Measurements from ENCODE around the gene GPR180. TPM values are rescaled to one million over a fixed set of nuclear protein-coding genes. Genes with fewer than 3 reads are reported as not detected.

Gene GPR180
- total RNA-seq, 2 experiments from 2014 or later, result 8.0 to 8.6 TPM

DNA sequence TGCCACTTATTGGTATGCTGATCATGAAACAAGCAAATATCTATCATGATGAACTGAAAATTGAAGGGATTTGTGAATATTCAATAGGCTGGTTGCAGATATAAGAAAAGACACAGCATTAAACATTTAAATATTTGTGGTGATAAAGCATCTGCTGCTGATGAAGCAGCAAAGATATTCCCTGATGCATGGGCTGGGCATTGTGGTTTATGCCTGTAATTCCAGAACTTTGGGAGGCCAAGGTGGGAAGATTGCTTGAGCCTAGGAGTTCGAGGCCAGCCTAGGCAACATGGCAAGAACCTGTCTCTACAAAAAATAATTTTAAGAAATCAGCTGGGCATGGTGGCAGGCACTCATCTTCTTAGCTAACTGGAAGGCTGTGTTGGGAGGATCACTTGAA, 54.5 kb downstream of the GPR180 start:
- H3K4me3 Mint-ChIP-seq, result no peak overlapping the region
- H3K27me3 Mint-ChIP-seq, result peaks cover 10% of the 10 kb centered on the region
- H3K4me1 Mint-ChIP-seq, result peaks cover 25% of the 10 kb centered on the region
- DNase-seq, result no peak
- ChIA-PET POLR2A (no interaction called here), CTCF (interaction anchor here (0.9 to 1.3 kb wide), 4 partner anchors 10 to 31 kb away, joined by 3 to 6 read pairs (median 3); no protein-coding TSS in a partner anchor)
- no peaks in the 10 kb centered on the region for H3K36me3 Mint-ChIP-seq (ENCODE audit: low read depth)
- H3K27ac Mint-ChIP-seq, result no peak overlapping the region
- peaks cover 2% of the 10 kb centered on the region for H3K9me3 Mint-ChIP-seq (ENCODE audit: low read depth)
- intact Hi-C loops (cut with DNase I, micrococcal nuclease), result no loop called here
- ATAC-seq, result no peak

DNA sequence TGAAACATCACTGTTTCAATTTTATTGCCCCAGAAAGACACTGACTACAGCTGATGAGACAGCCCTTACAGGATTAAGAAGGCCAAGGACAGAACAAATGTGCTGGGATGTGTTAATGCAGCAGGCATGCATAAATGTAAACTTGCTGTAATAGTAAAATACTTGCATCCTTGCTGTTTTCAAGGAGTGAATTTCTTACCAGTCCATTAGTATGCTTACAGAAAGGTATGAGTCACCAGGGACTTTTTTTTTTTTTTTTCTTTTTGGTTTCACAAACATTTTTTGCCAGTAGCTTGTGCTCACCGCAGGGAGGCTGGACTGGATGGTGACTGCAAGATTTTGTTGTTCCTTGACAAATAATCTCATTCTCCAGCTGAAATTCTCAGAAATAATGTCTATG, 55.1 kb downstream of the GPR180 start:
- H3K4me3 Mint-ChIP-seq, result no peak overlapping the region
- H3K27ac Mint-ChIP-seq, result peak overlapping the region; percentile 21
- DNase-seq (peak; percentile 61), ATAC-seq (peak; percentile 85)
- peaks cover 13% of the 10 kb centered on the region for H3K27me3 Mint-ChIP-seq
- peaks cover 27% of the 10 kb centered on the region for H3K4me1 Mint-ChIP-seq
- ChIA-PET POLR2A (interaction anchor here (0.6 to 0.7 kb wide), 2 partner anchors 38 to 169 kb away, joined by 3 to 5 read pairs; no protein-coding TSS in a partner anchor), CTCF (interaction anchor here (0.8 to 1.1 kb wide), 5 partner anchors 10 to 36 kb away, joined by 3 to 6 read pairs (median 3); no protein-coding TSS in a partner anchor)
- intact Hi-C loops (cut with DNase I, micrococcal nuclease), result no loop called here
- H3K36me3 Mint-ChIP-seq (ENCODE audit: low read depth), result no peaks in the 10 kb centered on the region
- H3K9me3 Mint-ChIP-seq (ENCODE audit: low read depth), result peaks cover 2% of the 10 kb centered on the region

DNA sequence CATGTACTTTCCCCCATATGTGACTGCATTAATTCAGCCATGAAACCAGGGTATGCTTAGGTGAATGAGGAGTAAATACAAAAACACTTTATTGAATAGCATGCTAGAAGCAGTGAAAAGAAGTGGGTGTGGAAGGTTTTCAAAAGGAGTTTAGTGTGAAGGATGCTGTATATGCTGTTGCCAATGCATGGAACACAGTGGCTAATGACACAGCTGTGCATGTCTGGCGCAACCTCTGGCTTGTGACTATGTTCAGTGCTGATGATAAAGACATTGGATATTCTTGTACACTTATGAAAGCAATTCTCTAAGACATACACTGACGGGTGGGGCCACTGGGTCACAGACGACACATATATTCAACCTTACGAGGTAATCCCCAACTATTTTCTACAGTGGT, 55.5 kb downstream of the GPR180 start:
- POLR2A ChIA-PET, result interaction anchor here (0.6 to 0.7 kb wide), 2 partner anchors 37 to 168 kb away, joined by 3 to 5 read pairs; no protein-coding TSS in a partner anchor
- Mint-ChIP-seq H3K4me3 (no peak overlapping the region), H3K36me3 (ENCODE audit: low read depth) (no peaks in the 10 kb centered on the region), H3K4me1 (peaks cover 28% of the 10 kb centered on the region), H3K27ac (peak overlapping the region; percentile 21), H3K27me3 (peaks cover 16% of the 10 kb centered on the region), H3K9me3 (ENCODE audit: low read depth) (peaks cover 2% of the 10 kb centered on the region)
- CTCF ChIA-PET, result interaction anchor here (0.8 to 1.1 kb wide), 5 partner anchors 9 to 37 kb away, joined by 3 to 6 read pairs (median 3); no protein-coding TSS in a partner anchor
- peak; percentile 73 for ATAC-seq
- peak; percentile 47 for DNase-seq
- intact Hi-C loops (cut with DNase I, micrococcal nuclease), result no loop called here

DNA sequence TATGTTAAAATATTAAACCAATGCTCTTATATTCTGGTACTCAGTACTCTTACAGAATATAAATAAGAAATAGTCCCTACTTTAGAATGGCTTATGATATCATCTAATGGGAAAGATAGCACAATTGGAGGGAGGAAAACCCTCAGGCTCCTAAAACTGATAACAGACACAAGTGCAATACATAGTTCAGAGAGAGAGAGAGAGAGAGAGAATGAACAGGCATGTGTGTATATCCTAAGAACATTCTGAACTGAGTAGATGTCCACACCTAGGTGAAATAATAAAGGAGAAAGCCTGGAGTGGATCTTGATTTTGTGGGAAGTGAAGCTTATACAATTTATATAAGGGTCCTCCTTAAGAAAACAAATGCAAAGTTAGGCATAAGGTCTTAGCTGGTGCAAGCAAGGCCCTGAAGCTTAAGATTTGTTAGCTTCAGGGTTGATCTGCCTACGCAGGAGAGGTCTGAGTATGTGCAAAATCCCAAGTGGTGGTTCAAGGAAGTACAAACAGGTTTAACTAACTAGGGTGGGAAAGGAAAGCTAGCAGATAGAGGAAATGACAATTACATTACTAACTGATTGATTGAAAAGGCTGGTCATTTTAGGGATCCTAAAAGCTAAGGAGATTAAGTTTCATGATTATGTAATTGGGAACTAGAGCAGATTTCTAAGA, 57.4 kb downstream of the GPR180 start:
- peaks cover 39% of the 10 kb centered on the region for H3K4me1 Mint-ChIP-seq
- peaks cover 33% of the 10 kb centered on the region for H3K27me3 Mint-ChIP-seq
- H3K9me3 Mint-ChIP-seq (ENCODE audit: low read depth), result peaks cover 2% of the 10 kb centered on the region
- POLR2A ChIA-PET, result no interaction called here
- intact Hi-C loops (cut with DNase I, micrococcal nuclease), result no loop called here
- no peaks in the 10 kb centered on the region for H3K36me3 Mint-ChIP-seq (ENCODE audit: low read depth)
- no peak for DNase-seq
- no peak overlapping the region for H3K4me3 Mint-ChIP-seq
- CTCF ChIA-PET, result interaction anchor here (0.7 to 2.3 kb wide), 7 partner anchors 9 to 756 kb away, joined by 3 to 8 read pairs (median 4); no protein-coding TSS in a partner anchor
- no peak overlapping the region for H3K27ac Mint-ChIP-seq
- no peak for ATAC-seq

DNA sequence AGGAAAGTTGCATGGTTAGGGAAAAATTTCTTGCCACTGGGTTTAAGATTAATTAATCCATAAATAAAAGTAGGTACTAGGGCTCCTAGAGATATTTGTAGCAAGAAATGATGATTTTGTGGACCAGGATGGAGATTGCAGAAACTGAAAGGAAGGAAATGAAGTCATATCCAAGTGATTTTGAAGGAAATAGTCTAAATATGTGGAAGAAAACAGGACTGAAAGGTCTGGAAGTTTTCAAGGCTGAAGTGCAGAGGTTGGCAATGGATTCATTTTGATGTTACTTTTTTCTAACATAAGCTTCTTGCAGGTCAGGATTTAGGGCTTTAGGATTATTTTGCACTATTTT, 57.9 kb downstream of the GPR180 start:
- POLR2A ChIA-PET, result no interaction called here
- intact Hi-C loops (cut with DNase I, micrococcal nuclease), result no loop called here
- Mint-ChIP-seq H3K36me3 (ENCODE audit: low read depth) (no peaks in the 10 kb centered on the region), H3K9me3 (ENCODE audit: low read depth) (peaks cover 2% of the 10 kb centered on the region), H3K4me3 (no peak overlapping the region), H3K27me3 (peaks cover 31% of the 10 kb centered on the region), H3K27ac (no peak overlapping the region), H3K4me1 (peaks cover 39% of the 10 kb centered on the region)
- CTCF ChIA-PET, result interaction anchor here (0.7 to 2.3 kb wide), 6 partner anchors 8 to 755 kb away, joined by 3 to 8 read pairs (median 4); no protein-coding TSS in a partner anchor
- DNase-seq (no peak), ATAC-seq (no peak)

DNA sequence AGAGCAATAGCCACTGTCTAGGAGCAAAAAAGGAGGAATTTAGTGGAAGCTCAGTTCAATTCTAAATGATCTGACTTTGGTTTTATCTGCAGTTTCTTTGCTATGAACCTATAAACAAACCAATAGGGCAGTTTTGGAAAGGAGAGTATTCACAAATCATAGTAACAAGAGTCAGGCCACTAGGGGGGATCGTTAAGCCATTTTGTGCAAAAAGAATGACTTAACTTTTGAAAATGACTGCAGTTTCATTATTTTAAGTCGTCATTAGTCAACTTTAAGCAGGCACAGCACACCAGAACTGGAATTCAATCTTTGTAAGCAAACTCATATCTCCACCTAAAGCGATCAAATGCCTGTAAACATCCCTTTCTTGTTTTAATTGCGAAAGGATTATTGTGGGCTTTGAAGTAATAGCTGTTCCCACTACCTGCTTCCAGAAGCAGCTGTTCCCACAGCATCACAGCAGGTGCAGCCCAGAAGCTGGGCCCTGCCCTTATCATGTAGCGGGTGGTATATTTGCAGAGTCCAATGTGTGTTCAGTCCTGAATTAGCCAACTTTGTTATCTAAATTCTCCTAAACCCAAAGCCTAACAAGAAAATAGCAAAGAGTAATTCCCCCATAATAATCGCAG, 59.2 kb downstream of the GPR180 start:
- intact Hi-C loops (cut with DNase I, micrococcal nuclease), result loop anchor here (5.0 to 10.0 kb wide), 2 partner anchors 524 to 816 kb away; no protein-coding TSS in a partner anchor
- Mint-ChIP-seq H3K27ac (no peak overlapping the region), H3K36me3 (ENCODE audit: low read depth) (no peaks in the 10 kb centered on the region), H3K4me3 (no peak overlapping the region), H3K9me3 (ENCODE audit: low read depth) (no peaks in the 10 kb centered on the region), H3K4me1 (peaks cover 37% of the 10 kb centered on the region), H3K27me3 (peaks cover 31% of the 10 kb centered on the region)
- ChIA-PET CTCF (interaction anchor here (0.5 to 3.2 kb wide), 10 partner anchors 11 to 743 kb away, joined by 3 to 26 read pairs (median 4); no protein-coding TSS in a partner anchor), POLR2A (interaction anchor here (0.6 kb wide), 1 partner anchor 42 kb away, joined by 7 read pairs; no protein-coding TSS in a partner anchor)
- ATAC-seq (peak; percentile 24), DNase-seq (peak; percentile 42)

DNA sequence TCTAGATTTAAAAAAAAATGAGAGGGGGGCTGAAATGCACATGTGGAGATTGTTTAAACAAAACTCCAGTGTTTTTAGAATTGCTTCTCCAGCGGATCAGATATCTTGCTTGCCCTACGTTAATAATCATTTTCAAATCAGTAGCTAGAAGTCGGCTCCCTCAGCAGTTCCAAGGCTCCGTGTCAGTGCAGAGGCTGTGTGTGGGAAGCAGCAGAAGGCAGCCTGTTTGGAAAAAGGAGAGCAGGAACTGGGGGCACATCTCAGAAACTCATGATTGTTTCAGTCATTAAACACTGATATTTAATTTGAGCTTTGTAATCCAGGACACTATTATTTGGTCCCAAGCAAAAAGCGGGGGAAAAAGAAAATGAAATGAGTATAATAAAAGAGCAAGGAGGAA, 59.7 kb downstream of the GPR180 start:
- POLR2A ChIA-PET, result interaction anchor here (0.6 kb wide), 1 partner anchor 43 kb away, joined by 7 read pairs; no protein-coding TSS in a partner anchor

DNA sequence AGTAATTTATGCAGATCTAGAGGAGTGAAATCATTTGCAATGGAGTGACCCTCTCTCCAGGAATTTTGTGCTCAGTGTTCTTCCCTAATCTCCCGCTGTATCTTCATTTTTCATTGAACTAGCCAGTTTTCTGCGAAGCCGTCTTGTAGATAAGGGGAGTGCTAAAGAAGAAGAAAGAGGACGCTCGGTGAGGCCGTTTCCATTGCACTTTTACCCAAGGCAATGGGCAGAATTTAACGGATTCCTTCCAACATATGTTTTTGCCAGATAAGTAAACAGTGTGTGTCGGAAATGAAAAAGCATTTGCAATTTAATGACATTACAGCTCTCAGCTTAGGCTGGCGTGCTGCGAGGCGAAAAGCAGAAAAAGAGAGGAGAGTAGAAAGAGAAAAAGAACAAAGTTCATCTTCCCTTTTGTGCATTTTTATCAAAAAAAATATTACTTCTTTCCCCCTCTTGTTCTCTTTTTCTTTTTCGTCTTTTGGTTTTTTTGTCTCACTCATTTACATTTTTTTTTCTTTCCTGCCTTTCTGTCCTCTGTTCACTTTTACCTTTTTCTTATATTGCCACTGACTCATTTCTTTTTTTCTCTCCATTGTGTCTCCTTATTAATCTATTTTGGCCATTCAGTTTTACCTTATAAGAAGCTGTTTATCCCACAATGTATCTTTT, 60.8 kb downstream of the GPR180 start:
- DNase-seq, result no peak
- CTCF ChIA-PET, result interaction anchor here (0.6 to 3.2 kb wide), 5 partner anchors 11 to 742 kb away, joined by 3 to 26 read pairs (median 4); no protein-coding TSS in a partner anchor

More for the DNA sequence above, 59.7 kb downstream of the GPR180 start:
- DNase-seq (no peak), ATAC-seq (no peak)
- intact Hi-C loops (cut with DNase I, micrococcal nuclease), result loop anchor here (5.0 to 10.0 kb wide), 2 partner anchors 523 to 816 kb away; no protein-coding TSS in a partner anchor
- no peaks in the 10 kb centered on the region for H3K9me3 Mint-ChIP-seq (ENCODE audit: low read depth)
- CTCF ChIA-PET, result interaction anchor here (0.5 to 3.2 kb wide), 8 partner anchors 12 to 743 kb away, joined by 3 to 26 read pairs (median 4); no protein-coding TSS in a partner anchor
- no peaks in the 10 kb centered on the region for H3K36me3 Mint-ChIP-seq (ENCODE audit: low read depth)
- no peak overlapping the region for H3K4me3 Mint-ChIP-seq
- H3K27ac Mint-ChIP-seq, result no peak overlapping the region
- peaks cover 35% of the 10 kb centered on the region for H3K4me1 Mint-ChIP-seq
- peaks cover 34% of the 10 kb centered on the region for H3K27me3 Mint-ChIP-seq

DNA sequence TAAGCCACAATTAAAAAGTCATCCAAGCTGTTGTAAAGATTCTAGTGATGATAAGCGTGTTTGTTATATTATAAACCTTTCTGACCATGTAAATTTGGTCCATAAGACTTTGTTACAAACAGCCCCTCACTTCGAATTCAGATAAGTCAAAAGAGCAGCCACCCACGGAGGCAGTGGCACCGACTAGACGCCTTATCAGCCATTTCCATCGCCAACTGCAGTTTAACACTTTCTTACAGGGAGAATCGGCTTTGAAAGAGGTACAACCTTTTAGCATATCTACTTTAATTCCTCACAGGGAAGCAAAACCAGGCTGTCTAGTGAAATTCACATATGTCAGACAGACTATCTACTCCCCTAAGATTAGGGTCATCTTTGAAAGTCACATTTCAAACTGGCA, 63.2 kb downstream of the GPR180 start:
- Mint-ChIP-seq H3K27me3 (peaks cover 31% of the 10 kb centered on the region), H3K9me3 (ENCODE audit: low read depth) (peaks cover 4% of the 10 kb centered on the region), H3K36me3 (ENCODE audit: low read depth) (peaks cover 14% of the 10 kb centered on the region), H3K27ac (no peak overlapping the region), H3K4me1 (peaks cover 49% of the 10 kb centered on the region), H3K4me3 (no peak overlapping the region)
- DNase-seq (no peak), ATAC-seq (no peak)
- intact Hi-C loops (cut with DNase I, micrococcal nuclease), result loop anchor here (5.0 to 10.0 kb wide), 5 partner anchors 118 to 812 kb away; no protein-coding TSS in a partner anchor
- ChIA-PET POLR2A (no interaction called here), CTCF (interaction anchor here (2.1 kb wide), 1 partner anchor 48 kb away, joined by 6 read pairs; no protein-coding TSS in a partner anchor)

More for the DNA sequence above, 60.8 kb downstream of the GPR180 start:
- no peak overlapping the region for H3K27ac Mint-ChIP-seq
- no peaks in the 10 kb centered on the region for H3K9me3 Mint-ChIP-seq (ENCODE audit: low read depth)
- no peak for ATAC-seq
- H3K4me1 Mint-ChIP-seq, result peaks cover 35% of the 10 kb centered on the region
- POLR2A ChIA-PET, result no interaction called here
- intact Hi-C loops (cut with DNase I, micrococcal nuclease), result loop anchor here (5.0 to 10.0 kb wide), 2 partner anchors 522 to 815 kb away; no protein-coding TSS in a partner anchor
- peaks cover 3% of the 10 kb centered on the region for H3K36me3 Mint-ChIP-seq (ENCODE audit: low read depth)
- no peak overlapping the region for H3K4me3 Mint-ChIP-seq
- H3K27me3 Mint-ChIP-seq, result peaks cover 34% of the 10 kb centered on the region

DNA sequence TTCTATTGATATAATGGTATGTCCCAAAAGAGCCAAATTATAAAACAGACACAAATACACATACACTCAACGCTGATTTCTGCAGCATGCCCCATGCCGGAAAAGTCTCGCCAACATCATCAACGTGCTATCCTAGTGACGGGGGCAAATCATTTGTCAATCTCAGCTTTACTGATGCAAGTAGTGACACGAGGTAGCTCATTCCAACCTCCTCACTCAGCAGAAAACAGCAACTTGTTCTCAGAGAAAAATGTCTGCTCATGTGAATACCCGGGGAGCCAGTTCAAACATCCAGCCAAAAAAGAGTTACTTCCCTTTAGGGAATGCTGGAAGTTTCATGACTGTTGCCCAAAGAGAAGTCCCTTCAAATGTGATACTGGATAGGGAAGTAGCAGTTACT, 64.4 kb downstream of the GPR180 start:
- peaks cover 43% of the 10 kb centered on the region for H3K4me1 Mint-ChIP-seq
- H3K36me3 Mint-ChIP-seq (ENCODE audit: low read depth), result peaks cover 14% of the 10 kb centered on the region
- H3K4me3 Mint-ChIP-seq, result no peak overlapping the region
- no peak for ATAC-seq
- CTCF ChIA-PET, result interaction anchor here (0.9 to 2.1 kb wide), 3 partner anchors 9 to 49 kb away, joined by 3 to 7 read pairs (median 6); no protein-coding TSS in a partner anchor
- peak overlapping the region; percentile 89 for H3K27ac Mint-ChIP-seq
- peaks cover 28% of the 10 kb centered on the region for H3K27me3 Mint-ChIP-seq
- H3K9me3 Mint-ChIP-seq (ENCODE audit: low read depth), result peaks cover 4% of the 10 kb centered on the region
- no peak for DNase-seq
- POLR2A ChIA-PET, result no interaction called here
- intact Hi-C loops (cut with DNase I, micrococcal nuclease), result loop anchor here (2.0 to 10.0 kb wide), 5 partner anchors 119 to 521 kb away; no protein-coding TSS in a partner anchor
